ENCODE results near the gene TSG101. TPM values are rescaled to one million over a fixed set of nuclear protein-coding genes. Genes with fewer than 3 reads are reported as not detected.

TSG101 gene
- total and polyA plus RNA-seq, 11 donors = 33.1 to 156 (median 69.1) TPM

- peaks cover 0 to 4% (median 0%) of the 10 kb centered on the region in 12 donors for H3K4me1 ChIP-seq
- intact Hi-C loops (cut with DNase I) = no loop called here
- H3K27me3 ChIP-seq = no peaks in the 10 kb centered on the region
- 93 to 97% (median 95%) methylated on average over 4 of the region's 4 CpGs for WGBS, 4 donors
- peaks cover 0 to 99% (median 90%) of the 10 kb centered on the region in 9 donors for H3K36me3 ChIP-seq
- no peak overlapping the region for H3K4me3 ChIP-seq
- DNase-seq = no peak
- no peaks in the 10 kb centered on the region for H3K9me3 ChIP-seq
- H3K27ac ChIP-seq = no peak overlapping the region
- ATAC-seq = no peak
- TF ChIP-seq CTCF (IDR thresholded peaks at IDR 0.05) (no peak), POLR2A (IDR thresholded peaks at IDR 0.05) (no peak)
These were observed 47.7 kb downstream of the TSG101 start for GRCh38 chr11:18479063-18479462.

GRCh38 chr11:18472587-18472986, 54.2 kb downstream of the TSG101 start:
- peaks cover 0 to 50% (median 25%) of the 10 kb centered on the region in 9 donors for H3K36me3 ChIP-seq
- ATAC-seq (no peak), DNase-seq (no peak)
- intact Hi-C loops (cut with DNase I) = no loop called here
- no peaks in the 10 kb centered on the region for H3K4me1 ChIP-seq
- no peak overlapping the region for H3K27ac ChIP-seq
- no peak for TF ChIP-seq POLR2A (IDR thresholded peaks at IDR 0.05)
- TF ChIP-seq CTCF (IDR thresholded peaks at IDR 0.05) = no peak
- no peaks in the 10 kb centered on the region for H3K9me3 ChIP-seq
- H3K4me3 ChIP-seq = no peak overlapping the region
- no peaks in the 10 kb centered on the region for H3K27me3 ChIP-seq

GRCh38 chr11:18471995-18472394, 54.7 kb downstream of the TSG101 start:
- Histone ChIP-seq H3K27ac (no peak overlapping the region), H3K27me3 (no peaks in the 10 kb centered on the region), H3K9me3 (no peaks in the 10 kb centered on the region), H3K36me3 (peaks cover 0 to 44% (median 20%) of the 10 kb centered on the region in 9 donors), H3K4me3 (no peak overlapping the region), H3K4me1 (no peaks in the 10 kb centered on the region)
- 96 to 100% (median 97%) methylated on average over 3 of the region's 3 CpGs for WGBS, 4 donors
- intact Hi-C loops (cut with DNase I) = no loop called here
- DNase-seq = no peak
- no peak for ATAC-seq
- TF ChIP-seq CTCF (IDR thresholded peaks at IDR 0.05) (no peak), POLR2A (IDR thresholded peaks at IDR 0.05) (no peak)

GRCh38 chr11:18468961-18469360, 57.8 kb downstream of the TSG101 start:
- no peak overlapping the region for H3K27ac ChIP-seq
- intact Hi-C loops (cut with DNase I) = no loop called here
- no peak for DNase-seq
- H3K4me3 ChIP-seq = no peak overlapping the region
- H3K9me3 ChIP-seq = no peaks in the 10 kb centered on the region
- WGBS, 4 donors = 92 to 95% (median 93%) methylated on average over 7 of the region's 7 CpGs
- no peaks in the 10 kb centered on the region for H3K27me3 ChIP-seq
- TF ChIP-seq CTCF (IDR thresholded peaks at IDR 0.05) = no peak
- no peak for TF ChIP-seq POLR2A (IDR thresholded peaks at IDR 0.05)
- ATAC-seq = no peak
- H3K4me1 ChIP-seq = no peaks in the 10 kb centered on the region
- H3K36me3 ChIP-seq = peaks cover 0 to 19% (median 0%) of the 10 kb centered on the region in 9 donors

Measured in heart left ventricle (tissue), 16 donors.